ENCODE results near the gene KRTAP9-1. TPM values are rescaled to one million over a fixed set of nuclear protein-coding genes. Genes with fewer than 3 reads are reported as not detected.

The KRTAP9-1 gene
- total RNA-seq, 1 experiment from 2014 or later: not detected

DNA sequence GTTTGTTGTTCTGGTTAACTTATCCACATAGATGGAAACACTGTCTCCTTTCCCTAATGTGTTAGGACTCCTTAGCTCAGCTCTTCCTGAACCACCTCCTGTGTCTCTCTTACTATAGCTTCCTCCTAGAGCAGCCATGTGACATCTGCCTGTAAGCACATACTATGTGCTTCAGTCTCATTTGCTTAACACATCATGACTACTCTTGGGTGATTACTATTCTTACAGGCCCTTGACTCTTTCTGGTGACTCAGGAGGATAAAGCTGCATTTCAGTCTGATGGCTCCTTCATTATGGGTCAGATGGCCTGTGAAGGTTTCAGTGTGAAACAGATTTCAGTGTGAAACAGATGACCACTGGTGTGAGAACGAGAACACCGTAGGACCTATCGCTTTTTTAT, 11.3 kb upstream of the KRTAP9-1 start (continued):
- TF ChIP-seq, protein P1, sequence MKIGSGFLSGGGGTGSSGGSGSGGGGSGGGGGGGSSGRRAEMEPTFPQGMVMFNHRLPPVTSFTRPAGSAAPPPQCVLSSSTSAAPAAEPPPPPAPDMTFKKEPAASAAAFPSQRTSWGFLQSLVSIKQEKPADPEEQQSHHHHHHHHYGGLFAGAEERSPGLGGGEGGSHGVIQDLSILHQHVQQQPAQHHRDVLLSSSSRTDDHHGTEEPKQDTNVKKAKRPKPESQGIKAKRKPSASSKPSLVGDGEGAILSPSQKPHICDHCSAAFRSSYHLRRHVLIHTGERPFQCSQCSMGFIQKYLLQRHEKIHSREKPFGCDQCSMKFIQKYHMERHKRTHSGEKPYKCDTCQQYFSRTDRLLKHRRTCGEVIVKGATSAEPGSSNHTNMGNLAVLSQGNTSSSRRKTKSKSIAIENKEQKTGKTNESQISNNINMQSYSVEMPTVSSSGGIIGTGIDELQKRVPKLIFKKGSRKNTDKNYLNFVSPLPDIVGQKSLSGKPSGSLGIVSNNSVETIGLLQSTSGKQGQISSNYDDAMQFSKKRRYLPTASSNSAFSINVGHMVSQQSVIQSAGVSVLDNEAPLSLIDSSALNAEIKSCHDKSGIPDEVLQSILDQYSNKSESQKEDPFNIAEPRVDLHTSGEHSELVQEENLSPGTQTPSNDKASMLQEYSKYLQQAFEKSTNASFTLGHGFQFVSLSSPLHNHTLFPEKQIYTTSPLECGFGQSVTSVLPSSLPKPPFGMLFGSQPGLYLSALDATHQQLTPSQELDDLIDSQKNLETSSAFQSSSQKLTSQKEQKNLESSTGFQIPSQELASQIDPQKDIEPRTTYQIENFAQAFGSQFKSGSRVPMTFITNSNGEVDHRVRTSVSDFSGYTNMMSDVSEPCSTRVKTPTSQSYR (CRISPR knock-in tag; IDR thresholded peaks at IDR 0.05): no peak
- no peak for TF ChIP-seq ZNF138 (CRISPR knock-in tag; conservative IDR thresholded peaks at IDR 0.05)

DNA sequence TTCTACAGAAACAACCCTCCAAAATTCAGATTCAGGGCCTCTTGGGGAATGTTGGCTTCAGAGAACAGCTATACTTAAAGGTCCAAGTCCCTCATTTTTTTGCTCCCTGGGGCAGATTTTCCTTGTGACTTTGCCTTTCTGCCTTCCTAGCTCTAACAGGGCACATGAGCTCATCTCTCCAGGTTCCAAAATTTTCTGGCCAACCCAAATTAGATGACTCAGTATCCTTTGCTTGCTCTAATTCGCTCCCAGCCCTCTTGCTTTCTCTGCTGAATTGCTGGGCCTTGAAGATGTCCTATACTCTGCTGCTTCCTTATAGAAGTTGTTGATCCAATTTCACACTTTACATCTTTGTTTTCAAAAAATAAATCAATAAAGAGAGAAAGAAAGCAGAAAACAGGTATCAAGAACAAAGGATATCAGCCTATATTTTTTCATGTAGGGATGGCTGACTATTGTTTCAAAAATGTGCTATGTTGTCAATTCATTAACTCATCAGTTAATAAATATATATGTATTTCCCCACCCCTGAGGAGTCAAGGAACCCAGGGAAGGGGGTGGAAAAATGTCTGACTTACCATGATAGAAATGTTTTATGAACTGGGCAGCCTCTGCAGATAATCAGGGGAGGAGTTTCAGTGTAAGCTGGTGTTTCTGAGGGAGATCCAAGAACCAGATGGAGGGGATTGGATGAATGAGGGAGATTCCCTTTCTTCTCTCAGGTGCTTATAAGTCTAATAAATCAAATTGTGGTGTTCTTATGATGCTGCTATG, 10.7 kb upstream of the KRTAP9-1 start:
- no peaks in the 10 kb centered on the region; the same call in 1 of the 2 replicates for H3K27me3 Mint-ChIP-seq (ENCODE audit: low read depth)
- no peaks in the 10 kb centered on the region for H3K9me3 Mint-ChIP-seq
- ATAC-seq (no peak), DNase-seq (ENCODE audit: low spot score) (no peak)
- no peaks in the 10 kb centered on the region for H3K4me1 Mint-ChIP-seq
- H3K4me3 Mint-ChIP-seq: no peak overlapping the region
- POLR2A ChIA-PET: no interaction called here
- no peaks in the 10 kb centered on the region for H3K36me3 Mint-ChIP-seq
- H3K27ac Mint-ChIP-seq: no peak overlapping the region
- CTCF ChIA-PET: interaction anchor here (1.5 kb wide), 1 partner anchor 316 kb away, joined by 3 read pairs; no protein-coding TSS in a partner anchor
- TF ChIP-seq ZNF671 (CRISPR knock-in tag; IDR thresholded peaks at IDR 0.05) (no peak), ZNF219 (CRISPR knock-in tag; IDR thresholded peaks at IDR 0.05; ENCODE audit: borderline replicate concordance) (no peak), ETV6 (CRISPR knock-in tag; IDR thresholded peaks at IDR 0.05) (no peak), TP53 (CRISPR knock-in tag; IDR thresholded peaks at IDR 0.05) (no peak), GRHL2 (CRISPR knock-in tag; IDR thresholded peaks at IDR 0.05; ENCODE audit: insufficient replicate concordance, severe bottlenecking) (no peak), TEAD4 (CRISPR knock-in tag; IDR thresholded peaks at IDR 0.05) (no peak), NFE2L1 (CRISPR knock-in tag; IDR thresholded peaks at IDR 0.05) (no peak), ZNF232 (CRISPR knock-in tag; IDR thresholded peaks at IDR 0.05) (no peak)
- TF ChIP-seq, protein P2, sequence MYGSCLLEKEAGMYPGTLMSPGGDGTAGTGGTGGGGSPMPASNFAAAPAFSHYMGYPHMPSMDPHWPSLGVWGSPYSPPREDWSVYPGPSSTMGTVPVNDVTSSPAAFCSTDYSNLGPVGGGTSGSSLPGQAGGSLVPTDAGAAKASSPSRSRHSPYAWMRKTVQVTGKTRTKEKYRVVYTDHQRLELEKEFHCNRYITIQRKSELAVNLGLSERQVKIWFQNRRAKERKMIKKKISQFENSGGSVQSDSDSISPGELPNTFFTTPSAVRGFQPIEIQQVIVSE (CRISPR knock-in tag; IDR thresholded peaks at IDR 0.05; ENCODE audit: borderline replicate concordance): no peak
- TF ChIP-seq, protein P3, sequence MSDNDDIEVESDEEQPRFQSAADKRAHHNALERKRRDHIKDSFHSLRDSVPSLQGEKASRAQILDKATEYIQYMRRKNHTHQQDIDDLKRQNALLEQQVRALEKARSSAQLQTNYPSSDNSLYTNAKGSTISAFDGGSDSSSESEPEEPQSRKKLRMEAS (CRISPR knock-in tag; IDR thresholded peaks at IDR 0.05): no peak
- TF ChIP-seq, protein P4, sequence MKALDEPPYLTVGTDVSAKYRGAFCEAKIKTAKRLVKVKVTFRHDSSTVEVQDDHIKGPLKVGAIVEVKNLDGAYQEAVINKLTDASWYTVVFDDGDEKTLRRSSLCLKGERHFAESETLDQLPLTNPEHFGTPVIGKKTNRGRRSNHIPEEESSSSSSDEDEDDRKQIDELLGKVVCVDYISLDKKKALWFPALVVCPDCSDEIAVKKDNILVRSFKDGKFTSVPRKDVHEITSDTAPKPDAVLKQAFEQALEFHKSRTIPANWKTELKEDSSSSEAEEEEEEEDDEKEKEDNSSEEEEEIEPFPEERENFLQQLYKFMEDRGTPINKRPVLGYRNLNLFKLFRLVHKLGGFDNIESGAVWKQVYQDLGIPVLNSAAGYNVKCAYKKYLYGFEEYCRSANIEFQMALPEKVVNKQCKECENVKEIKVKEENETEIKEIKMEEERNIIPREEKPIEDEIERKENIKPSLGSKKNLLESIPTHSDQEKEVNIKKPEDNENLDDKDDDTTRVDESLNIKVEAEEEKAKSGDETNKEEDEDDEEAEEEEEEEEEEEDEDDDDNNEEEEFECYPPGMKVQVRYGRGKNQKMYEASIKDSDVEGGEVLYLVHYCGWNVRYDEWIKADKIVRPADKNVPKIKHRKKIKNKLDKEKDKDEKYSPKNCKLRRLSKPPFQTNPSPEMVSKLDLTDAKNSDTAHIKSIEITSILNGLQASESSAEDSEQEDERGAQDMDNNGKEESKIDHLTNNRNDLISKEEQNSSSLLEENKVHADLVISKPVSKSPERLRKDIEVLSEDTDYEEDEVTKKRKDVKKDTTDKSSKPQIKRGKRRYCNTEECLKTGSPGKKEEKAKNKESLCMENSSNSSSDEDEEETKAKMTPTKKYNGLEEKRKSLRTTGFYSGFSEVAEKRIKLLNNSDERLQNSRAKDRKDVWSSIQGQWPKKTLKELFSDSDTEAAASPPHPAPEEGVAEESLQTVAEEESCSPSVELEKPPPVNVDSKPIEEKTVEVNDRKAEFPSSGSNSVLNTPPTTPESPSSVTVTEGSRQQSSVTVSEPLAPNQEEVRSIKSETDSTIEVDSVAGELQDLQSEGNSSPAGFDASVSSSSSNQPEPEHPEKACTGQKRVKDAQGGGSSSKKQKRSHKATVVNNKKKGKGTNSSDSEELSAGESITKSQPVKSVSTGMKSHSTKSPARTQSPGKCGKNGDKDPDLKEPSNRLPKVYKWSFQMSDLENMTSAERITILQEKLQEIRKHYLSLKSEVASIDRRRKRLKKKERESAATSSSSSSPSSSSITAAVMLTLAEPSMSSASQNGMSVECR (CRISPR knock-in tag; IDR thresholded peaks at IDR 0.05; ENCODE audit: borderline replicate concordance): no peak
- TF ChIP-seq, protein P5, sequence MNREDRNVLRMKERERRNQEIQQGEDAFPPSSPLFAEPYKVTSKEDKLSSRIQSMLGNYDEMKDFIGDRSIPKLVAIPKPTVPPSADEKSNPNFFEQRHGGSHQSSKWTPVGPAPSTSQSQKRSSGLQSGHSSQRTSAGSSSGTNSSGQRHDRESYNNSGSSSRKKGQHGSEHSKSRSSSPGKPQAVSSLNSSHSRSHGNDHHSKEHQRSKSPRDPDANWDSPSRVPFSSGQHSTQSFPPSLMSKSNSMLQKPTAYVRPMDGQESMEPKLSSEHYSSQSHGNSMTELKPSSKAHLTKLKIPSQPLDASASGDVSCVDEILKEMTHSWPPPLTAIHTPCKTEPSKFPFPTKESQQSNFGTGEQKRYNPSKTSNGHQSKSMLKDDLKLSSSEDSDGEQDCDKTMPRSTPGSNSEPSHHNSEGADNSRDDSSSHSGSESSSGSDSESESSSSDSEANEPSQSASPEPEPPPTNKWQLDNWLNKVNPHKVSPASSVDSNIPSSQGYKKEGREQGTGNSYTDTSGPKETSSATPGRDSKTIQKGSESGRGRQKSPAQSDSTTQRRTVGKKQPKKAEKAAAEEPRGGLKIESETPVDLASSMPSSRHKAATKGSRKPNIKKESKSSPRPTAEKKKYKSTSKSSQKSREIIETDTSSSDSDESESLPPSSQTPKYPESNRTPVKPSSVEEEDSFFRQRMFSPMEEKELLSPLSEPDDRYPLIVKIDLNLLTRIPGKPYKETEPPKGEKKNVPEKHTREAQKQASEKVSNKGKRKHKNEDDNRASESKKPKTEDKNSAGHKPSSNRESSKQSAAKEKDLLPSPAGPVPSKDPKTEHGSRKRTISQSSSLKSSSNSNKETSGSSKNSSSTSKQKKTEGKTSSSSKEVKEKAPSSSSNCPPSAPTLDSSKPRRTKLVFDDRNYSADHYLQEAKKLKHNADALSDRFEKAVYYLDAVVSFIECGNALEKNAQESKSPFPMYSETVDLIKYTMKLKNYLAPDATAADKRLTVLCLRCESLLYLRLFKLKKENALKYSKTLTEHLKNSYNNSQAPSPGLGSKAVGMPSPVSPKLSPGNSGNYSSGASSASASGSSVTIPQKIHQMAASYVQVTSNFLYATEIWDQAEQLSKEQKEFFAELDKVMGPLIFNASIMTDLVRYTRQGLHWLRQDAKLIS (CRISPR knock-in tag; IDR thresholded peaks at IDR 0.05; ENCODE audit: borderline replicate concordance): no peak
- TF ChIP-seq, protein P6, sequence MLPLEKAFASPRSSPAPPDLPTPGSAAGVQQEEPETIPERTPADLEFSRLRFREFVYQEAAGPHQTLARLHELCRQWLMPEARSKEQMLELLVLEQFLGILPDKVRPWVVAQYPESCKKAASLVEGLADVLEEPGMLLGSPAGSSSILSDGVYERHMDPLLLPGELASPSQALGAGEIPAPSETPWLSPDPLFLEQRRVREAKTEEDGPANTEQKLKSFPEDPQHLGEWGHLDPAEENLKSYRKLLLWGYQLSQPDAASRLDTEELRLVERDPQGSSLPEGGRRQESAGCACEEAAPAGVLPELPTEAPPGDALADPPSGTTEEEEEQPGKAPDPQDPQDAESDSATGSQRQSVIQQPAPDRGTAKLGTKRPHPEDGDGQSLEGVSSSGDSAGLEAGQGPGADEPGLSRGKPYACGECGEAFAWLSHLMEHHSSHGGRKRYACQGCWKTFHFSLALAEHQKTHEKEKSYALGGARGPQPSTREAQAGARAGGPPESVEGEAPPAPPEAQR (CRISPR knock-in tag; IDR thresholded peaks at IDR 0.05): no peak
- TF ChIP-seq, protein P7, sequence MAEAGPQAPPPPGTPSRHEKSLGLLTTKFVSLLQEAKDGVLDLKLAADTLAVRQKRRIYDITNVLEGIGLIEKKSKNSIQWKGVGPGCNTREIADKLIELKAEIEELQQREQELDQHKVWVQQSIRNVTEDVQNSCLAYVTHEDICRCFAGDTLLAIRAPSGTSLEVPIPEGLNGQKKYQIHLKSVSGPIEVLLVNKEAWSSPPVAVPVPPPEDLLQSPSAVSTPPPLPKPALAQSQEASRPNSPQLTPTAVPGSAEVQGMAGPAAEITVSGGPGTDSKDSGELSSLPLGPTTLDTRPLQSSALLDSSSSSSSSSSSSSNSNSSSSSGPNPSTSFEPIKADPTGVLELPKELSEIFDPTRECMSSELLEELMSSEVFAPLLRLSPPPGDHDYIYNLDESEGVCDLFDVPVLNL (CRISPR knock-in tag; IDR thresholded peaks at IDR 0.05; ENCODE audit: borderline replicate concordance, low read depth): no peak
- TF ChIP-seq, protein P8, sequence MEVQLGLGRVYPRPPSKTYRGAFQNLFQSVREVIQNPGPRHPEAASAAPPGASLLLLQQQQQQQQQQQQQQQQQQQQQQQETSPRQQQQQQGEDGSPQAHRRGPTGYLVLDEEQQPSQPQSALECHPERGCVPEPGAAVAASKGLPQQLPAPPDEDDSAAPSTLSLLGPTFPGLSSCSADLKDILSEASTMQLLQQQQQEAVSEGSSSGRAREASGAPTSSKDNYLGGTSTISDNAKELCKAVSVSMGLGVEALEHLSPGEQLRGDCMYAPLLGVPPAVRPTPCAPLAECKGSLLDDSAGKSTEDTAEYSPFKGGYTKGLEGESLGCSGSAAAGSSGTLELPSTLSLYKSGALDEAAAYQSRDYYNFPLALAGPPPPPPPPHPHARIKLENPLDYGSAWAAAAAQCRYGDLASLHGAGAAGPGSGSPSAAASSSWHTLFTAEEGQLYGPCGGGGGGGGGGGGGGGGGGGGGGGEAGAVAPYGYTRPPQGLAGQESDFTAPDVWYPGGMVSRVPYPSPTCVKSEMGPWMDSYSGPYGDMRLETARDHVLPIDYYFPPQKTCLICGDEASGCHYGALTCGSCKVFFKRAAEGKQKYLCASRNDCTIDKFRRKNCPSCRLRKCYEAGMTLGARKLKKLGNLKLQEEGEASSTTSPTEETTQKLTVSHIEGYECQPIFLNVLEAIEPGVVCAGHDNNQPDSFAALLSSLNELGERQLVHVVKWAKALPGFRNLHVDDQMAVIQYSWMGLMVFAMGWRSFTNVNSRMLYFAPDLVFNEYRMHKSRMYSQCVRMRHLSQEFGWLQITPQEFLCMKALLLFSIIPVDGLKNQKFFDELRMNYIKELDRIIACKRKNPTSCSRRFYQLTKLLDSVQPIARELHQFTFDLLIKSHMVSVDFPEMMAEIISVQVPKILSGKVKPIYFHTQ (CRISPR knock-in tag; IDR thresholded peaks at IDR 0.05): no peak

Measured in WTC11 (cell line).